SK-N-SH treated with all-trans-retinoic acid at 6 μM for 48 hours (cell line): Measurements from ENCODE around the gene TIMM23B.
"Not testable (repeated sequence)": the region's sequence is repeated elsewhere in the genome, so short reads cannot be mapped to it uniquely, and the experiment has no call there.

ENCODE experiments used
- ATAC-seq: fragments of 200-7000 bp; cut with Tn5 transposase; 3 replicates; pipeline ENCODE4 v1.9.1; 2020; ENCODE audit warnings: mild to moderate bottlenecking, moderate library complexity
- ISL1 ChIP-seq: fragments of 250-450 bp; sonication (Bioruptor Pico); IDR thresholded peaks from 2 replicates; pipeline ENCODE4 v2.1.2; 2022; ENCODE audit warnings: mild to moderate bottlenecking, moderate library complexity
- ZFP3 ChIP-seq: fragments of 250-450 bp; sonication (Bioruptor Pico); IDR thresholded peaks from 2 replicates; pipeline ENCODE4 v1.5.0; 2020; ENCODE audit warnings: mild to moderate bottlenecking, moderate library complexity
- ZNF8 ChIP-seq: fragments of 450-650 bp; formaldehyde crosslinking; IDR thresholded peaks from 2 replicates; pipeline ENCODE4 v1.5.0; 2020; ENCODE audit warnings: mild to moderate bottlenecking, moderate library complexity

TIMM23B gene

GRCh38 chr10:49941447-49942338 lies at the start of gene TIMM23B, which contains the start of gene PARG:
TSS of gene TIMM23B (plus strand) at chr10:49942053. CDS start at chr10:49942195, 142 bp downstream.
TSS of gene PARG (minus strand) at chr10:49942027. CDS start at chr10:49941725, 302 bp downstream.
- peak; percentile 86 for ATAC-seq

- not testable (repeated sequence) for ATAC-seq
Observed at GRCh38 chr10:49899999-49900398, 41.9 kb upstream of the TIMM23B start.

GRCh38 chr10:49900406-49900805 lies 41.4 kb upstream of the TIMM23B start:
- ATAC-seq = not testable (repeated sequence)

GRCh38 chr10:49903829-49904228 lies 38.0 kb upstream of the TIMM23B start:
- ATAC-seq = not testable (repeated sequence)

GRCh38 chr10:49908290-49909080 lies 33.4 kb upstream of the TIMM23B start:
- peak; percentile 83 for ATAC-seq
- TF ChIP-seq ISL1 (CRISPR knock-in tag) (peak; percentile 74), ZFP3 (CRISPR knock-in tag) (peak; percentile 98)

GRCh38 chr10:49910295-49910694 lies 31.6 kb upstream of the TIMM23B start:
- not testable (repeated sequence) for ATAC-seq

GRCh38 chr10:49916451-49916850 lies 25.4 kb upstream of the TIMM23B start:
- ATAC-seq = peak; percentile 83

- ATAC-seq = not testable (repeated sequence)
Observed at GRCh38 chr10:49917927-49918326, 23.9 kb upstream of the TIMM23B start.

- not testable (repeated sequence) for ATAC-seq
Observed at GRCh38 chr10:49922041-49922440, 19.8 kb upstream of the TIMM23B start.

- ATAC-seq = not testable (repeated sequence)
Observed at GRCh38 chr10:49923572-49923971, 18.3 kb upstream of the TIMM23B start.

GRCh38 chr10:49931276-49931675 lies 10.6 kb upstream of the TIMM23B start:
- not testable (repeated sequence) for ATAC-seq

- not testable (repeated sequence) for ATAC-seq
Observed at GRCh38 chr10:49931959-49932728, 9.7 kb upstream of the TIMM23B start.

- peak; percentile 50 for ATAC-seq
Observed at GRCh38 chr10:49942339-49942705, 469 bp downstream of the TIMM23B start.

GRCh38 chr10:49943607-49944006 lies 1.8 kb downstream of the TIMM23B start:
- ATAC-seq = not testable (repeated sequence)

GRCh38 chr10:49948142-49948541 lies 6.3 kb downstream of the TIMM23B start:
- peak; percentile 77 for TF ChIP-seq ZNF8
- TF ChIP-seq, all 23 proteins: peak for 1; not testable (repeated sequence) for 22

GRCh38 chr10:49948737-49949136 lies 6.9 kb downstream of the TIMM23B start:
- not testable (repeated sequence) for ATAC-seq

More at GRCh38 chr10:49948142-49948541, 6.3 kb downstream of the TIMM23B start:
- ATAC-seq = not testable (repeated sequence)

GRCh38 chr10:49952006-49952405 lies 10.2 kb downstream of the TIMM23B start:
- ATAC-seq = not testable (repeated sequence)

- peak; percentile 50; the same call in 2 of the 3 replicates for ATAC-seq
Observed at GRCh38 chr10:49953122-49953521, 11.3 kb downstream of the TIMM23B start.

GRCh38 chr10:49970331-49970857 lies 28.5 kb downstream of the TIMM23B start:
- not testable (repeated sequence) for ATAC-seq

GRCh38 chr10:49971466-49971865 lies 29.6 kb downstream of the TIMM23B start:
- not testable (repeated sequence) for ATAC-seq

GRCh38 chr10:49972094-49972493 lies 30.2 kb downstream of the TIMM23B start:
- ATAC-seq = not testable (repeated sequence)
